Naive thymus-derived CD4-positive, alpha-beta T cell (primary cell): ENCODE data around the gene IGDCC3. TPM values are rescaled to one million over a fixed set of nuclear protein-coding genes. Genes with fewer than 3 reads are reported as not detected.
"Not testable (repeated sequence)": the region's sequence is repeated elsewhere in the genome, so short reads cannot be mapped to it uniquely, and the experiment has no call there.

Experiments
- ATAC-seq: fragments of 150-1000 bp; cut with Tn5 transposase; 2 replicates; pipeline ENCODE4 v1.10.0; 2021; ENCODE audit warnings: mild to moderate bottlenecking, moderate library complexity
- CTCF ChIA-PET: fragments of 350-600 bp; sonication (Branson Sonifier 250); formaldehyde crosslinking; loops from one replicate; lab custom pipeline; 2021; ENCODE audit warnings: antibody characterized with exemption; lab: Charles Lee
- POLR2A ChIA-PET: fragments of 350-600 bp; sonication (Branson Sonifier 250); formaldehyde crosslinking; loops from one replicate; lab custom pipeline; 2021; ENCODE audit warnings: antibody characterized with exemption, inconsistent platforms; lab: Charles Lee
- DNase-seq, 9 donors: peaks; one replicate each; pipeline versions ENCODE4 v3.0.0 to v3.0.0-alpha.2; 2020 to 2022; ENCODE audit warnings: mixed read lengths in 1 of 9
- H3K27ac ChIP-seq: one replicate; pipeline ENCODE4 v1.7.0; 2013; ENCODE audit warnings: mild to moderate bottlenecking, low read depth, low read length, moderate library complexity
- H3K27me3 ChIP-seq, 2 donors: one replicate each; pipeline ENCODE4 v1.7.0; 2013; ENCODE audit warnings: low read length in 2 of 2, mild to moderate bottlenecking in 2 of 2, moderate library complexity in 2 of 2; ENCODE audit not compliant: control insufficient read depth in 2 of 2, insufficient read depth in 2 of 2
- H3K36me3 ChIP-seq, 3 experiments: 1 replicate in 2 of 3; 2 replicates in 1 of 3; pipeline ENCODE4 v1.7.0; 2013; ENCODE audit warnings: low read length in 3 of 3, mild to moderate bottlenecking in 3 of 3, moderate library complexity in 1 of 3; ENCODE audit not compliant: insufficient read depth in 3 of 3, control insufficient read depth in 2 of 3
- H3K4me1 ChIP-seq, 2 donors: one replicate each; pipeline ENCODE4 v1.7.0; 2013; ENCODE audit warnings: low read length in 2 of 2, mild to moderate bottlenecking in 2 of 2, moderate library complexity in 1 of 2; ENCODE audit not compliant: control insufficient read depth in 2 of 2, insufficient read depth in 2 of 2
- H3K4me3 ChIP-seq: 2 replicates; pipeline ENCODE4 v1.7.0; 2013; ENCODE audit warnings: mild to moderate bottlenecking, low read length
- H3K9me3 ChIP-seq, 3 experiments: 1 replicate in 2 of 3; 2 replicates in 1 of 3; pipeline ENCODE4 v1.7.0; 2013; ENCODE audit warnings: low read length in 3 of 3; ENCODE audit not compliant: control insufficient read depth in 2 of 3
- H3K27ac Mint-ChIP-seq, 9 donors: one replicate each; pipeline ENCODE4 v1.8.0; 2020 to 2022; ENCODE audit warnings: mixed read lengths in 9 of 9, mild to moderate bottlenecking in 8 of 9, moderate library complexity in 5 of 9, inconsistent platforms in 2 of 9
- H3K27me3 Mint-ChIP-seq, 5 donors: one replicate each; pipeline ENCODE4 v1.8.0; 2021 to 2022; ENCODE audit warnings: mixed read lengths in 5 of 5, mild to moderate bottlenecking in 1 of 5
- H3K36me3 Mint-ChIP-seq, 5 donors: one replicate each; pipeline ENCODE4 v1.8.0; 2020 to 2022; ENCODE audit warnings: mixed read lengths in 5 of 5, mild to moderate bottlenecking in 3 of 5, inconsistent platforms in 1 of 5
- H3K4me1 Mint-ChIP-seq, 7 donors: one replicate each; pipeline ENCODE4 v1.8.0; 2020 to 2022; ENCODE audit warnings: mixed read lengths in 7 of 7, mild to moderate bottlenecking in 3 of 7, inconsistent platforms in 1 of 7
- H3K4me3 Mint-ChIP-seq, 10 donors: one replicate each; pipeline ENCODE4 v1.8.0; 2020 to 2022; ENCODE audit warnings: mild to moderate bottlenecking in 10 of 10, mixed read lengths in 10 of 10, moderate library complexity in 6 of 10, inconsistent platforms in 2 of 10
- H3K9me3 Mint-ChIP-seq, 11 donors: one replicate each; pipeline ENCODE4 v1.8.0; 2020 to 2022; ENCODE audit warnings: mixed read lengths in 11 of 11, mild to moderate bottlenecking in 4 of 11, inconsistent platforms in 1 of 11, moderate library complexity in 1 of 11
- intact Hi-C, 2 donors: fragments of 100-400 bp; cut with micrococcal nuclease; formaldehyde crosslinking; loops; one replicate each; pipeline ENCODE4 v1.15.1; 2023
- polyA plus RNA-seq, 2 donors: library from polyadenylated mRNA; unstranded; fragments of 300-500 nt; fragmentation: Illumina TruSeq; gene quantifications; one replicate each; pipeline ENCODE4 v1.2.3, GENCODE V29; 2021
- total RNA-seq, 6 experiments: library from RNA in 5 of 6; stranded (reverse) in 5 of 6; gene quantifications; 1 replicate in 5 of 6; 2 replicates in 1 of 6; pipeline ENCODE4 v1.2.3 and lab custom pipeline; 2021 to 2026

The IGDCC3 gene
- total and polyA plus RNA-seq, 7 experiments from 2014 or later: not detected

DNA sequence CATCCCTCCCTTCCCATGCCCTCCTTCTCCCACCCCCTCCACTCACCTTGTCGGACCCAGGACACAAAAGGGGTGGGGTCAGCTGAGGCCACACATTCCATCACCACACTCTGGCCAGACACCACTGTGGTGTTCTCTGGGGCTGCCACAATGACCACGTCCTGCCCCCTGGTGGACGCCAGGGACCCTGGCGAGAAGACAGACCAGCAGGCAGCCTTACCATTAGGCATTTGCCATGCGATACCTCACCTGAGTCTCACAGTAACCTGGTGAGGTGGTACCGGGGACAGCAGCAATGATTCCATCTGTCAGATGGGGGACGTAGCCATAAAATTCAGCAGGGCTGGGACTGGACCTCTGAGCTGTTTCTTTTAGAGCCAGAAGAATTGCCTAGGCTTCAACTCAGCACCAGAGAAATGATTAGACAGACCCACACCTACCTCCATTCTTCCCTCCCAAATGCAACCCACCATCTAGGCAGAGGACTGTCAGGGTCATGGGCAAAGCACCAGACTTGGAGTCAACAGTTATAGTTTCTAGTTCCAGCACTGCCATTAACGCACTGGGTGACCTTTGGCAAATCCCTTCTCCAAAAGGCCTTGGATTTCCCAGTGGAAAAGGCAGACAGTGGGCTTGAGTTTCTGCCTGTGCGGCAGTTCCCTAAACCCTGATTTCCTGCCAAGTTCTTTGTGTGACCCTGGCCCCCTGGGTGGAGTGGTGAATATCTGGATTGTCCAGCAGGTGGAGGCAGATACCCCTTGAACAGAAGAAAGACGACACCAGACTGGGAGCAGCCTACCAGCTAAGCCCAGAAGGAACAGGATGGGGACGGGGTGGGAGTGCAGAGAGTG, 23.2 kb upstream of the IGDCC3 start:
- H3K27me3 Mint-ChIP-seq: peaks cover 41 to 67% (median 59%) of the 10 kb centered on the region in 5 donors
- DNase-seq (peak in 4 of 9 donors; percentile 18 to 59 (median 30)), ATAC-seq (peak; percentile 72)
- ChIA-PET CTCF (interaction anchor here (0.6 to 1.0 kb wide), 2 partner anchors 82 to 92 kb away, joined by 3 read pairs; no protein-coding TSS in a partner anchor), POLR2A (no interaction called here)
- H3K27me3 ChIP-seq: no peaks in the 10 kb centered on the region
- no peak overlapping the region for H3K27ac ChIP-seq
- H3K9me3 ChIP-seq: no peaks in the 10 kb centered on the region
- no peak overlapping the region for H3K27ac Mint-ChIP-seq
- intact Hi-C loops: loop anchor here (1.0 to 5.0 kb wide), 2 partner anchors 82 to 84 kb away; no protein-coding TSS in a partner anchor
- peaks cover 4 to 11% (median 6%) of the 10 kb centered on the region in 7 donors for H3K4me1 Mint-ChIP-seq
- H3K36me3 Mint-ChIP-seq: no peaks in the 10 kb centered on the region
- no peak overlapping the region for H3K4me3 Mint-ChIP-seq
- no peaks in the 10 kb centered on the region for H3K9me3 Mint-ChIP-seq
- H3K36me3 ChIP-seq: no peaks in the 10 kb centered on the region
- H3K4me1 ChIP-seq: no peaks in the 10 kb centered on the region
- H3K4me3 ChIP-seq: no peak overlapping the region

DNA sequence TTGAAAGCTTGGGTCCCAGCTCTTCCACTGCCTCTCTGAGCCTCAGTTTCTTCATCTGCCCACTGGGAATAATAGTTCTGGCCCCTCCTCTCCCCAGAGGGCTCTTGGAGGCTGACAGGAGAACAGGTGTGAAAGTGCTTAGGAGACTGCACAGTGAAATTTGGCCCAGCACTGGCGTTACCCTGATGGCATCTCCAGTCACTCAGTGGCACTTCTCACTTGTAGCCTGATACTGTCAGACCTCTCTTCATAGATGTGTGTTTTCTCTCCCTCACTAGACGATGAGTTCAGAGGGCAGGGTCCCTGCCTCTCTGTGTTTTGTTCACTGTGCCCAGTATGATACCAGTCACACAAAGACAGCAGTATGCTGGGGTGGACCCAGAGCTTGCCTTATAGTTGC, 22.2 kb upstream of the IGDCC3 start:
- CTCF ChIA-PET: interaction anchor here (0.6 to 1.0 kb wide), 2 partner anchors 81 to 91 kb away, joined by 3 read pairs; no protein-coding TSS in a partner anchor
- Histone ChIP-seq H3K27ac (no peak overlapping the region), H3K9me3 (no peaks in the 10 kb centered on the region), H3K4me1 (no peaks in the 10 kb centered on the region), H3K27me3 (peaks cover 0 to 2% of the 10 kb centered on the region in 2 donors), H3K36me3 (no peaks in the 10 kb centered on the region), H3K4me3 (no peak overlapping the region)
- peaks cover 47 to 73% (median 59%) of the 10 kb centered on the region in 5 donors for H3K27me3 Mint-ChIP-seq
- H3K4me1 Mint-ChIP-seq: peaks cover 4 to 11% (median 6%) of the 10 kb centered on the region in 7 donors
- no peak for ATAC-seq
- no peak for DNase-seq
- POLR2A ChIA-PET: no interaction called here
- no peak overlapping the region for H3K27ac Mint-ChIP-seq
- H3K9me3 Mint-ChIP-seq: no peaks in the 10 kb centered on the region
- no peaks in the 10 kb centered on the region for H3K36me3 Mint-ChIP-seq
- H3K4me3 Mint-ChIP-seq: no peak overlapping the region
- intact Hi-C loops: loop anchor here (1.0 to 5.0 kb wide), 2 partner anchors 81 to 83 kb away; no protein-coding TSS in a partner anchor

DNA sequence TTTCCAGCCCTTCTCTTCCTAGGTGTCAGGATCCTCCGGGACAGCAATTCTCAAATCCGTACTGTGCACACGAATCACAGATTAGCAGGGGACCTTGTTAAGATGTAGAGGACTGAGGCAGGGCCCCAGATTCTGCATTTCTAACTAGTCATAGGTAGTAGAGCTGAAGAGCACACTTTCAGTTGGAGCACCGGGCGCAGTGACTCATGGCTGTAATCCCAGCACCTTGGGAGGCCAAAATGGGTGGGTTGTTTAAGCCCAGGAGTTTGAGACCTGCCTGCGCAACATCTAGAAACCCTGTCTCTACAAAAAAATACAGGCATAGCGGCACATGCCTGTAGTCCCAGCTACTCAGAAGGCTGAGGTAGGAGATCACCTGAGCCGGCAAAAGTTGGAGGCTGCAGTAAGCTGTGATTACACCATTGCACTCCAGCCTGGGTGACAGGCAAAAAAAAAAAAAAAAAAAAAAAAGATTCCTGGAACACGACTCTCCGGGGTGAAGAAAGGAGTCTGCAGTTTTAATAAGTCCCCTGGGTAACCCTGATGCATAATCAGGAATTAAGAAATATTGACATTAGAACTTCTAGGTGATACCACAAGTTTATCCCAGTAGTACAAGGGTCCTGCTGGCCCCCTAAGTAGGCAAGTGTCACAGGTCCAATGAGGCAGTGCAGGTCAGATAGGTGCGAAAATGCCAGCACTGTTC, 21.4 kb upstream of the IGDCC3 start:
- no peak overlapping the region for H3K4me3 ChIP-seq
- no peaks in the 10 kb centered on the region for H3K36me3 Mint-ChIP-seq
- no peak overlapping the region for H3K4me3 Mint-ChIP-seq
- no peaks in the 10 kb centered on the region for H3K9me3 Mint-ChIP-seq
- H3K4me1 Mint-ChIP-seq: peaks cover 4 to 11% (median 6%) of the 10 kb centered on the region in 7 donors
- no peaks in the 10 kb centered on the region for H3K36me3 ChIP-seq
- no peak overlapping the region for H3K27ac ChIP-seq
- no peaks in the 10 kb centered on the region for H3K4me1 ChIP-seq
- no peak overlapping the region for H3K27ac Mint-ChIP-seq
- POLR2A ChIA-PET: no interaction called here
- H3K27me3 ChIP-seq: peaks cover 0 to 2% of the 10 kb centered on the region in 2 donors
- intact Hi-C loops: no loop called here
- no peaks in the 10 kb centered on the region for H3K9me3 ChIP-seq
- peaks cover 55 to 71% (median 68%) of the 10 kb centered on the region in 5 donors for H3K27me3 Mint-ChIP-seq
- no peak for DNase-seq
- CTCF ChIA-PET: interaction anchor here (0.5 to 0.9 kb wide), 2 partner anchors 14 to 230 kb away, joined by 4 read pairs; no protein-coding TSS in a partner anchor
- ATAC-seq: no peak

DNA sequence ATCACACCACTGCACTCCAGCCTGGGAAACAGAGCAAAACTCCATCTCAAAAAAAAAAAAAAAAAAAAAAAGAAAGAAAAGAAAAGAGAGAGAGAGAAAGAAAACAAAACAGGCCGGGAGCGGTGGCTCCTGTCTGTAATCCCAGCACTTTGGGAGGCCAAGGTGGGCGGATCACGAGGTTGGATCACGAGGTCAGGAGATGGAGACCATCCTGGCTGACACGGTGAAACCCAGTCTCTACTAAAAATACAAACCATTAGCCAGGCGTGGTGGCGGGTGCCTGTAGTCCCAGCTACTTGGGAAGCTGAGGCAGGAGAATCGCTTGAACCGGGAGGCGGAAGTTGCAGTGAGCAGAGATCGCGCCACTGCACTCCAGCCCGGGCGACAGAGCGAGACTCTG, 20.7 kb upstream of the IGDCC3 start:
- intact Hi-C loops, H3K4me3 Mint-ChIP-seq, H3K9me3 ChIP-seq, ATAC-seq, H3K4me3 ChIP-seq, H3K36me3 ChIP-seq, H3K27me3 ChIP-seq, H3K4me1 ChIP-seq, H3K27ac ChIP-seq, H3K27ac Mint-ChIP-seq, H3K9me3 Mint-ChIP-seq, POLR2A ChIA-PET, H3K36me3 Mint-ChIP-seq, DNase-seq: not testable (repeated sequence)
- Mint-ChIP-seq H3K27me3 (peaks cover 57 to 73% (median 70%) of the 10 kb centered on the region in 5 donors), H3K4me1 (peaks cover 4 to 11% (median 6%) of the 10 kb centered on the region in 7 donors)
- CTCF ChIA-PET: interaction anchor here (0.5 to 0.9 kb wide), 2 partner anchors 13 to 229 kb away, joined by 4 read pairs; no protein-coding TSS in a partner anchor

DNA sequence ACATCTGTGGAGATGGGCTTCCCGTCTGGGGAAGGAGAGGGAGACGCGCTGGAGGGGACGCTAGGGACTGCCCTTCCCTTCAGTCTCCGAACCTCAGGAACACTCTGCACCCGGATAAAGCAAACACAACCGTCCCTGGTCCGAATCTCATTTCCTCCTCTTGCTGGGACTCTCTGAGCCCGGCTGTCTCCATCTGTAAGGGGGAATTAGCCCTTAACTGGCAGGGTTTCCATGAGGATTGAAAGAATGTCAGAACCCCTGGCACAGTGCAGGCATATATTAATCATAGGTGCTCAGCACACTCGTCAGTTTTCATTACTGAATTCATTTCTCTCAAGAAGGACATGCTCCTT, 19.1 kb upstream of the IGDCC3 start:
- CTCF ChIA-PET: no interaction called here
- Mint-ChIP-seq H3K9me3 (no peaks in the 10 kb centered on the region), H3K36me3 (no peaks in the 10 kb centered on the region), H3K4me1 (peaks cover 4 to 11% (median 6%) of the 10 kb centered on the region in 7 donors), H3K4me3 (peak overlapping the region in 3 of 10 donors; percentile 11 to 80 (median 15)), H3K27ac (no peak overlapping the region), H3K27me3 (peaks cover 57 to 83% (median 72%) of the 10 kb centered on the region in 5 donors)
- Histone ChIP-seq H3K4me3 (no peak overlapping the region), H3K4me1 (no peaks in the 10 kb centered on the region), H3K36me3 (no peaks in the 10 kb centered on the region), H3K9me3 (no peaks in the 10 kb centered on the region), H3K27me3 (peaks cover 0 to 2% of the 10 kb centered on the region in 2 donors), H3K27ac (no peak overlapping the region)
- no peak for ATAC-seq
- POLR2A ChIA-PET: no interaction called here
- intact Hi-C loops: no loop called here
- no peak for DNase-seq

DNA sequence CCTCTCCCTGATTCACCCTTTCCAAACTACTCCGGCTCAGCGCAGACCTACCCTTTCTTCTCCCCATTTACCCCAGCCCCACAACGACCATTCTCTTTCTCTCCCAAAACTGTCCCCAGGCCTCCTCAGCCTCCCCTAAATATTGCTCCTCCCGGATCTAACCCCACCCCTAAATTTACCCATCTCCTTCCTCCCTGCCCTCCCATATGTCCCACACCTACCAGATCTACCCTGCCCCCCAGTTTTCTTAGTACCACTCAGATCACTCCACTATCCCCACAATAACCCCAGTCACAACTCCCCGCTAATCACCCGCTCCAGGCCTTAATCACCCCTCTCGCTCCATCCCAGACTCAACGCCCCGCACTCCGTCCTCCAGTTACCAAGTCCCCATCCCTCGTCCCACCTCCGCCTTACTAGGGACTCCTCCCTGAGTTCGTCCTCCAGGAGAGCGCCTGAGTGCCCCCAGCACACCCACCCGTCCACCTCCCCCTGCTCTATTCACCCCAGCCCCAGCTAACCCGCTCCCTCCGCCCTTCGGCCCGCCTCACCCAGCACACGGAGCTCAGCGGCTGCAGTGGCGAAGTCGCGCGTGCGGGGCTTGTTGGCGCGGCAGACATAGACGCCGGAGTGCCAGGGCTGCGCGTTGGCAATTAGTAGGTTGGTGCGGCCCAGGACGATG, 18.6 kb upstream of the IGDCC3 start:
- Mint-ChIP-seq H3K4me1 (peaks cover 4 to 11% (median 6%) of the 10 kb centered on the region in 7 donors), H3K36me3 (no peaks in the 10 kb centered on the region), H3K4me3 (peak overlapping the region in 5 of 10 donors; percentile 9 to 80 (median 50)), H3K27ac (no peak overlapping the region), H3K27me3 (peaks cover 57 to 80% (median 71%) of the 10 kb centered on the region in 5 donors), H3K9me3 (no peaks in the 10 kb centered on the region)
- ATAC-seq: no peak
- Histone ChIP-seq H3K4me1 (no peaks in the 10 kb centered on the region), H3K27me3 (peaks cover 0 to 2% of the 10 kb centered on the region in 2 donors), H3K27ac (no peak overlapping the region), H3K36me3 (no peaks in the 10 kb centered on the region), H3K4me3 (no peak overlapping the region), H3K9me3 (no peaks in the 10 kb centered on the region)
- ChIA-PET POLR2A (no interaction called here), CTCF (no interaction called here)
- intact Hi-C loops: no loop called here
- no peak for DNase-seq
